KMS-11 (cell line): ENCODE data around the gene SLC9A4.

Experiments
- H2AFZ ChIP-seq: fragments of 200-600 bp; sonication (generic); 2 replicates; pipeline ENCODE4 v1.6.1; 2016; ENCODE audit warnings: antibody characterized with exemption, mixed run types, low read depth
- H3K27ac ChIP-seq: fragments of 200-600 bp; sonication (generic); 2 replicates; pipeline ENCODE4 v1.6.1; 2016; ENCODE audit warnings: mild to moderate bottlenecking, mixed run types
- H3K27me3 ChIP-seq: fragments of 200-600 bp; sonication (generic); 2 replicates; pipeline ENCODE4 v1.6.1; 2017; ENCODE audit warnings: mild to moderate bottlenecking, low read depth, mixed run types, moderate library complexity; ENCODE audit not compliant: insufficient read depth
- H3K36me3 ChIP-seq: fragments of 200-600 bp; sonication (generic); 2 replicates; pipeline ENCODE4 v1.6.1; 2017; ENCODE audit warnings: mild to moderate bottlenecking, mixed run types; ENCODE audit not compliant: insufficient read depth
- H3K4me1 ChIP-seq: fragments of 200-600 bp; sonication (generic); 2 replicates; pipeline ENCODE4 v1.6.1; 2016; ENCODE audit warnings: mild to moderate bottlenecking, low read depth, mixed run types; ENCODE audit not compliant: poor library complexity, severe bottlenecking
- H3K4me2 ChIP-seq: fragments of 200-600 bp; sonication (generic); 2 replicates; pipeline ENCODE4 v1.7.0; 2016; ENCODE audit warnings: mild to moderate bottlenecking, mixed run types
- H3K4me3 ChIP-seq: fragments of 200-600 bp; sonication (generic); IDR thresholded peaks from 2 replicates; pipeline ENCODE4 v1.6.1; 2017; ENCODE audit warnings: low read depth, low read length, mixed read lengths; ENCODE audit not compliant: insufficient read depth
- H3K79me2 ChIP-seq: fragments of 200-600 bp; sonication (generic); 2 replicates; pipeline ENCODE4 v1.6.1; 2016; ENCODE audit warnings: low read depth, mixed run types; ENCODE audit not compliant: insufficient read depth
- H3K9ac ChIP-seq: fragments of 200-600 bp; sonication (generic); 2 replicates; pipeline ENCODE4 v1.6.1; 2016; ENCODE audit warnings: mild to moderate bottlenecking, mixed run types
- H4K20me1 ChIP-seq: fragments of 200-600 bp; sonication (generic); 2 replicates; pipeline ENCODE4 v1.6.1; 2016; ENCODE audit warnings: mild to moderate bottlenecking, mixed run types; ENCODE audit not compliant: insufficient read depth
- CTCF ChIP-seq: fragments of 200-600 bp; sonication (generic); conservative IDR thresholded peaks from 2 replicates; pipeline ENCODE4 v1.6.1; 2017; ENCODE audit warnings: low read depth, mild to moderate bottlenecking, antibody characterized with exemption, low read length, moderate library complexity, mixed read lengths

SLC9A4 gene

DNA sequence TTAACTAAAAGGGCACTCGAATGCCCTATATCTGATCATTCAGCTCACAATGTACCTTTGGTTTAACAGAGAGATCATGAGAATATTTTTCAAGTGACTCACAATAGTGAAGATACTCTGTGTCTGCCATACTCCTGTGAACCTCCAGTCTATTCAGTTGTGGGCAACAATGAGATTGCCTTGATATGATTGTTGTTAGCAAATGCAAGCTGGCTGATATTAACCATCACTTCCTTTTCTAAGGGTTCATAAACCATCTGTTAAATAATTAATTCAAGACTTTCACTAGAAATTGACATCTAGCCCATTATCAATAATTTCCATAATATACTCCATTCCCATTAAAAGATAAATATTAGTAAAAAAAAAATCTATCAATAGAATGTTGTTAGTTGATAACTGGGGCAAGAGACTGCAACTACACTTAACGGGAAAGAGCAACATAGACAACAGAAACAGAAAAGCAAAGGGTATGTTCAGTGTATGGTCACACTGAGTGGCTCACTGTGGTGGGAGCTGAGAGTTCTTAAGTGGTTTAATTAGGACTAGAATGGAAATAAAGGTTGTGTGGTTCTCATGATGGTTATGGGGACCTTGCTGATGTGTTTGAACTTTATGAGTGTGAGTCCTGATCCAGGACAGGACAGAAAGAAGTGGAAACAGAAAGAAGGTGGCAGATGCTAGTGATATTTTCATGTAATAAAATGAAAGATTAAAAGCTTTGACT is 38.2 kb upstream of the SLC9A4 start:
- Histone ChIP-seq H3K79me2 (no peaks in the 10 kb centered on the region), H2AFZ (no peak overlapping the region), H3K9ac (no peak overlapping the region), H3K36me3 (no peaks in the 10 kb centered on the region), H3K4me3 (no peak overlapping the region), H3K4me1 (no peaks in the 10 kb centered on the region), H3K27ac (no peak overlapping the region), H3K27me3 (no peaks in the 10 kb centered on the region), H4K20me1 (no peaks in the 10 kb centered on the region), H3K4me2 (no peak overlapping the region)
- TF ChIP-seq CTCF: no peak

DNA sequence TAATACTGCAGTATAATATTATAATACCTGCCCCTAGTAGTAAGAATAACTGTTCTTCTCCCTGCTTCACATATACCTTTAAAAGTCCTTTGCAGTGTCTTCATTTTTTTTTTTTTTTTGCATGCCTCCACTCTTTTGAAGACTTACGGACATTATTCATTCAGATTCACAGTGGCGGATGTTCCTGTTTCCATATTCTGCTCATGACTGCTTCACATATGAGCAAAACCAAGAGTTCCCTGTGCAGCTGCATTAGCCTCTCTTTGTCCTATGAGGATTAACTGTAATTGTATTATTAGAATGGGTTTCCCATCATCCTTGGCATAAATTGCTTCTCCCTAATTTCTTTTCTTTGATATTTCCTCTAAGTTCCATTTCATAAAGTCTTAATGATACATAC is 37.3 kb upstream of the SLC9A4 start:
- no peak overlapping the region for H2AFZ ChIP-seq
- H3K4me3 ChIP-seq: no peak overlapping the region
- H3K4me2 ChIP-seq: no peak overlapping the region
- H3K27ac ChIP-seq: no peak overlapping the region
- H3K27me3 ChIP-seq: no peaks in the 10 kb centered on the region
- no peak overlapping the region for H3K9ac ChIP-seq
- H3K36me3 ChIP-seq: no peaks in the 10 kb centered on the region
- no peaks in the 10 kb centered on the region for H3K4me1 ChIP-seq
- H4K20me1 ChIP-seq: no peaks in the 10 kb centered on the region
- TF ChIP-seq CTCF: no peak
- no peaks in the 10 kb centered on the region for H3K79me2 ChIP-seq

- H3K4me1 ChIP-seq: no peaks in the 10 kb centered on the region
- no peak overlapping the region for H3K4me2 ChIP-seq
- no peaks in the 10 kb centered on the region for H3K79me2 ChIP-seq
- no peaks in the 10 kb centered on the region for H3K27me3 ChIP-seq
- no peak overlapping the region for H2AFZ ChIP-seq
- H4K20me1 ChIP-seq: no peaks in the 10 kb centered on the region
- H3K36me3 ChIP-seq: no peaks in the 10 kb centered on the region
- H3K9ac ChIP-seq: no peak overlapping the region
- no peak overlapping the region for H3K4me3 ChIP-seq
- TF ChIP-seq CTCF: no peak
- H3K27ac ChIP-seq: no peak overlapping the region
These were observed 36.7 kb upstream of the SLC9A4 start for GRCh38 chr2:102436323-102436722.

GRCh38 chr2:102437122-102437521 is 35.9 kb upstream of the SLC9A4 start:
- H2AFZ ChIP-seq: no peak overlapping the region
- no peak overlapping the region for H3K4me3 ChIP-seq
- H4K20me1 ChIP-seq: no peaks in the 10 kb centered on the region
- H3K79me2 ChIP-seq: no peaks in the 10 kb centered on the region
- no peak overlapping the region for H3K27ac ChIP-seq
- no peaks in the 10 kb centered on the region for H3K27me3 ChIP-seq
- no peak overlapping the region for H3K9ac ChIP-seq
- H3K4me1 ChIP-seq: no peaks in the 10 kb centered on the region
- no peak for TF ChIP-seq CTCF
- H3K36me3 ChIP-seq: no peaks in the 10 kb centered on the region
- no peak overlapping the region for H3K4me2 ChIP-seq
